ENCODE measurements around the gene AGAP1.

The AGAP1 gene

GRCh38 chr2:235983016-235983415 is 489.2 kb downstream of the AGAP1 start:
- DNase-seq, result no peak

GRCh38 chr2:235984552-235984951 is 490.7 kb downstream of the AGAP1 start:
- no peak for DNase-seq

- no peak for DNase-seq
These were observed 492.5 kb downstream of the AGAP1 start for GRCh38 chr2:235986361-235986760.

GRCh38 chr2:235988271-235989015 is 494.6 kb downstream of the AGAP1 start:
- DNase-seq, result no peak

- no peak for DNase-seq
These were observed 495.7 kb downstream of the AGAP1 start for GRCh38 chr2:235989591-235989990.

GRCh38 chr2:235990344-235990743 is 496.5 kb downstream of the AGAP1 start:
- no peak for DNase-seq

- DNase-seq, result no peak
These were observed 498.2 kb downstream of the AGAP1 start for GRCh38 chr2:235992024-235992423.

- no peak for DNase-seq
These were observed 502.6 kb downstream of the AGAP1 start for GRCh38 chr2:235996419-235996818.

GRCh38 chr2:235999011-235999410 is 505.2 kb downstream of the AGAP1 start:
- no peak for DNase-seq

- no peak for DNase-seq
These were observed 507.5 kb downstream of the AGAP1 start for GRCh38 chr2:236001166-236001828.

- no peak for DNase-seq
These were observed 508.0 kb downstream of the AGAP1 start for GRCh38 chr2:236001854-236002253.

GRCh38 chr2:236008006-236008405 is 514.2 kb downstream of the AGAP1 start:
- no peak for DNase-seq

- DNase-seq, result no peak
These were observed 515.0 kb downstream of the AGAP1 start for GRCh38 chr2:236008857-236009256.

GRCh38 chr2:236010920-236011685 is 517.3 kb downstream of the AGAP1 start:
- no peak for DNase-seq

GRCh38 chr2:236012155-236012554 is 518.3 kb downstream of the AGAP1 start:
- no peak for DNase-seq

- no peak for DNase-seq
These were observed 520.7 kb downstream of the AGAP1 start for GRCh38 chr2:236014408-236015131.

- no peak for DNase-seq
These were observed 521.3 kb downstream of the AGAP1 start for GRCh38 chr2:236015171-236015570.

GRCh38 chr2:236016496-236016895 is 522.7 kb downstream of the AGAP1 start:
- DNase-seq, result no peak

GRCh38 chr2:236017446-236017845 is 523.6 kb downstream of the AGAP1 start:
- DNase-seq, result no peak

GRCh38 chr2:236019434-236019833 is 525.6 kb downstream of the AGAP1 start:
- DNase-seq, result no peak

GRCh38 chr2:236021499-236022057 is 527.7 kb downstream of the AGAP1 start:
- no peak for DNase-seq

GRCh38 chr2:236022128-236022527 is 528.3 kb downstream of the AGAP1 start:
- no peak for DNase-seq

- no peak for DNase-seq
These were observed 532.0 kb downstream of the AGAP1 start for GRCh38 chr2:236025892-236026291.
